KOPT-K1 (cell line): Measurements from ENCODE around the gene AHCTF1.

Source experiments
- H3K27ac ChIP-seq: fragments of 200-600 bp; sonication (generic); 2 replicates; pipeline ENCODE4 v1.5.1; 2016; ENCODE audit warnings: antibody characterized with exemption, mild to moderate bottlenecking, low read depth, low read length; ENCODE audit not compliant: poor library complexity, severe bottlenecking
- H3K36me3 ChIP-seq: fragments of 200-600 bp; sonication (generic); 2 replicates; pipeline ENCODE4 v1.5.1; 2017; ENCODE audit warnings: antibody characterized with exemption, mild to moderate bottlenecking, low read length, moderate library complexity; ENCODE audit not compliant: insufficient read depth
- H3K9me3 ChIP-seq: fragments of 200-600 bp; sonication (generic); 2 replicates; pipeline ENCODE4 v1.5.1; 2017; ENCODE audit warnings: antibody characterized with exemption, low read length, mild to moderate bottlenecking; ENCODE audit not compliant: insufficient read depth, poor library complexity, severe bottlenecking

The AHCTF1 gene

GRCh38 chr1:246801241-246802020 lies 130.3 kb downstream of the AHCTF1 start:
- no peaks in the 10 kb centered on the region for H3K36me3 ChIP-seq
- H3K27ac ChIP-seq, result no peak overlapping the region
- H3K9me3 ChIP-seq, result peaks cover 11% of the 10 kb centered on the region

- Histone ChIP-seq H3K27ac (no peak overlapping the region), H3K36me3 (no peaks in the 10 kb centered on the region), H3K9me3 (peaks cover 11% of the 10 kb centered on the region)
Measured at GRCh38 chr1:246800756-246801155, 131.0 kb downstream of the AHCTF1 start.

GRCh38 chr1:246800356-246800755 lies 131.4 kb downstream of the AHCTF1 start:
- Histone ChIP-seq H3K27ac (no peak overlapping the region), H3K9me3 (peaks cover 11% of the 10 kb centered on the region), H3K36me3 (no peaks in the 10 kb centered on the region)

GRCh38 chr1:246798606-246799496 lies 132.9 kb downstream of the AHCTF1 start:
- no peak overlapping the region for H3K27ac ChIP-seq
- no peaks in the 10 kb centered on the region for H3K36me3 ChIP-seq
- H3K9me3 ChIP-seq, result peaks cover 11% of the 10 kb centered on the region

GRCh38 chr1:246798107-246798506 lies 133.6 kb downstream of the AHCTF1 start:
- Histone ChIP-seq H3K27ac (no peak overlapping the region), H3K9me3 (peaks cover 9% of the 10 kb centered on the region), H3K36me3 (no peaks in the 10 kb centered on the region)

GRCh38 chr1:246797597-246797996 lies 134.2 kb downstream of the AHCTF1 start:
- Histone ChIP-seq H3K9me3 (peaks cover 4% of the 10 kb centered on the region), H3K27ac (no peak overlapping the region), H3K36me3 (no peaks in the 10 kb centered on the region)

- H3K27ac ChIP-seq, result no peak overlapping the region
- no peaks in the 10 kb centered on the region for H3K36me3 ChIP-seq
- no peaks in the 10 kb centered on the region for H3K9me3 ChIP-seq
Measured at GRCh38 chr1:246797157-246797556, 134.6 kb downstream of the AHCTF1 start.

GRCh38 chr1:246795906-246796694 lies 135.6 kb downstream of the AHCTF1 start:
- no peaks in the 10 kb centered on the region for H3K9me3 ChIP-seq
- no peak overlapping the region for H3K27ac ChIP-seq
- H3K36me3 ChIP-seq, result no peaks in the 10 kb centered on the region

- no peaks in the 10 kb centered on the region for H3K9me3 ChIP-seq
- no peak overlapping the region for H3K27ac ChIP-seq
- H3K36me3 ChIP-seq, result no peaks in the 10 kb centered on the region
Measured at GRCh38 chr1:246794828-246795671, 136.7 kb downstream of the AHCTF1 start.

- no peak overlapping the region for H3K27ac ChIP-seq
- no peaks in the 10 kb centered on the region for H3K9me3 ChIP-seq
- no peaks in the 10 kb centered on the region for H3K36me3 ChIP-seq
Measured at GRCh38 chr1:246794048-246794827, 137.5 kb downstream of the AHCTF1 start.

- Histone ChIP-seq H3K27ac (no peak overlapping the region), H3K9me3 (no peaks in the 10 kb centered on the region), H3K36me3 (no peaks in the 10 kb centered on the region)
Measured at GRCh38 chr1:246793356-246793896, 138.3 kb downstream of the AHCTF1 start.

- Histone ChIP-seq H3K9me3 (no peaks in the 10 kb centered on the region), H3K36me3 (no peaks in the 10 kb centered on the region), H3K27ac (no peak overlapping the region)
Measured at GRCh38 chr1:246792603-246793002, 139.1 kb downstream of the AHCTF1 start.

- Histone ChIP-seq H3K27ac (no peak overlapping the region), H3K36me3 (no peaks in the 10 kb centered on the region), H3K9me3 (no peaks in the 10 kb centered on the region)
Measured at GRCh38 chr1:246791303-246791918, 140.3 kb downstream of the AHCTF1 start.
